GM13976 (cell line): ENCODE measurements around the gene UPF2.

Experiments
- DNase-seq: peaks from one replicate; pipeline ENCODE4 v3.0.0; 2012; ENCODE audit warnings: low spot score
- in situ Hi-C: fragments of 300-500 bp; cut with MboI; formaldehyde crosslinking; loops from one replicate; pipeline ENCODE4 v1.12.0; 2022; ENCODE audit warnings: low sequenced_read_pairs, mixed read lengths, inconsistent platforms; ENCODE audit not compliant: unreplicated experiment
- TF ChIP-seq, protein P1 (sequence below): IDR thresholded peaks from 2 replicates; pipeline ENCODE4 v1.5.1; 2012; ENCODE audit warnings: borderline replicate concordance, mild to moderate bottlenecking; ENCODE audit not compliant: insufficient read depth; ENCODE audit errors: extremely low read depth, missing control alignments, control extremely low read depth

The UPF2 gene

DNA sequence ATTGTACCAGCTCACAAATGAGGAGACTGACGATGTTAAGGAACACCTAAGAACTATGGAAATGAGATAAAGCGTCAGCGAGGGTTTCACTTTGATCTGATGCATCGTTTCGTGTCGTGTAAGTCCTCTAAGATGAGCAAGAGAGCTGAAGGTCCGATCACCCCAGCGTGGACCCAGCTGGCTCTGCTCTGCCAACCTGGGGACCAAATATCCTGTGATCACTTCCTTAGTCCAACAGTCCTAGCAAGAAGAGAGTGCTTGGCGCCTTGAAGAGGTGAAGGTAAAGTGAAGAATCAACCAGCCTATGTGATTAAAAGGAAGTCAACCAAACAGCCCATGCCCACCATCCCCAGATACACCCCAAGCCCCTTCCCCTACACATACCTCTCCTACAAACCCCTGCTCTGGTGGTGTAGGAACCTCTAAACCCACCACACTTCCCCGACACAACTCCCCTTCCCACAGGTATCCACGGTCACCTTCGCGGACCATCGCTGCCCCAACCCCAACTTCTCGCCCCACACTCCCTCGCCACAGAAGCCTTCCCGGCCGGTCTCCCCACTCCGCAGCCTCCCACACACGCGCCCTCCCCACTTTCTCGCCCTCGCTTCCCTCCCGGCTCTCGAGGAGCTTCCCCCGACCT is 722 bp downstream of the UPF2 start:
- TF ChIP-seq, protein P1, sequence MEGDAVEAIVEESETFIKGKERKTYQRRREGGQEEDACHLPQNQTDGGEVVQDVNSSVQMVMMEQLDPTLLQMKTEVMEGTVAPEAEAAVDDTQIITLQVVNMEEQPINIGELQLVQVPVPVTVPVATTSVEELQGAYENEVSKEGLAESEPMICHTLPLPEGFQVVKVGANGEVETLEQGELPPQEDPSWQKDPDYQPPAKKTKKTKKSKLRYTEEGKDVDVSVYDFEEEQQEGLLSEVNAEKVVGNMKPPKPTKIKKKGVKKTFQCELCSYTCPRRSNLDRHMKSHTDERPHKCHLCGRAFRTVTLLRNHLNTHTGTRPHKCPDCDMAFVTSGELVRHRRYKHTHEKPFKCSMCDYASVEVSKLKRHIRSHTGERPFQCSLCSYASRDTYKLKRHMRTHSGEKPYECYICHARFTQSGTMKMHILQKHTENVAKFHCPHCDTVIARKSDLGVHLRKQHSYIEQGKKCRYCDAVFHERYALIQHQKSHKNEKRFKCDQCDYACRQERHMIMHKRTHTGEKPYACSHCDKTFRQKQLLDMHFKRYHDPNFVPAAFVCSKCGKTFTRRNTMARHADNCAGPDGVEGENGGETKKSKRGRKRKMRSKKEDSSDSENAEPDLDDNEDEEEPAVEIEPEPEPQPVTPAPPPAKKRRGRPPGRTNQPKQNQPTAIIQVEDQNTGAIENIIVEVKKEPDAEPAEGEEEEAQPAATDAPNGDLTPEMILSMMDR: no peak
- peak; percentile 42 for DNase-seq
- in situ Hi-C loops: no loop called here

DNA sequence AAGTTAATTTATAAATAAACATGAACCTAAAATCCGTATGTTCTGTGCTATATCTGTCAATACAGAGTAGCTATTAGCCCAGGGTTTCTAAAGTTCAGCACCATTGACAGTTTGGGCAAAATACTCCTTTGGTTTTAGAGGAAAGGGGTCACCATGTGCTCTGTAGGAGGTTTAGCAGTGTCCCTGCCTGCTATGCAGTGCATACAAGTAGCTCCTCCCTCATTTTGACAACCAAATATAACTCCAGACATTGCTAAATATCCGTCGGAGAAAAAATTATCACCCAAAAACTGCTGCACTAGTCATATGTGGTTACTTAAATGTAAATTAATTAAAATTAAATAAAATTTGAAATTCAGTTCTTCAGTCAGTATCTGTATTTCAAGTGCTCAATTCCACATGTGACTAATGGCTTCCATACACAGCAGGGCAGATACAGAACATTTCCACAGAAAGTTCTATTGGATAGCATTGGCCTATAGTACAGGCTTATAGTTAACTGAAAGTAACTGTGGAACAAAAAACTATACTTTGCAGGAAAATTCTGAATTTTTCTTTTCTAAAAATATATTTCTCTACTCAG is 6.4 kb downstream of the UPF2 start:
- TF ChIP-seq, protein P1: no peak
- no peak for DNase-seq
- in situ Hi-C loops: no loop called here

DNA sequence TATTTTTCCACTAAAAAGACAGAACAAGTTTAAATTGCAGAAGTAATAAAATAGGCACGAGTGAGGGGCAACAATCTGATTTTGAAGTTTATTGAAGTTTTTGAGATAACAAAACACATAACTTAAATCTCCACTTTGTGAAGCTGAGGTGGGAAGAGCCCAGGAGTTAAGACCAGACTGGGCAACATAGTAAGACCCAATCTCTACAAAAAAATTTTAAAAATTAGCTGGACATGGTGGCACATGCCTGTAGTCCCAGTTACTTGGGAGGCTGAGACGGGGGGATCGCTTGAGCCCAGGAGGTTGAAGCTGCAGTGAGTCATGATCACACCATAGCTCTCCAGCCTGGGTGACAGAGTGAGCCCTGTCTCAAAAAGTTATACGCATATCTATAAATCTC is 11.2 kb downstream of the UPF2 start:
- DNase-seq: no peak
- TF ChIP-seq, protein P1: no peak
- in situ Hi-C loops: no loop called here

DNA sequence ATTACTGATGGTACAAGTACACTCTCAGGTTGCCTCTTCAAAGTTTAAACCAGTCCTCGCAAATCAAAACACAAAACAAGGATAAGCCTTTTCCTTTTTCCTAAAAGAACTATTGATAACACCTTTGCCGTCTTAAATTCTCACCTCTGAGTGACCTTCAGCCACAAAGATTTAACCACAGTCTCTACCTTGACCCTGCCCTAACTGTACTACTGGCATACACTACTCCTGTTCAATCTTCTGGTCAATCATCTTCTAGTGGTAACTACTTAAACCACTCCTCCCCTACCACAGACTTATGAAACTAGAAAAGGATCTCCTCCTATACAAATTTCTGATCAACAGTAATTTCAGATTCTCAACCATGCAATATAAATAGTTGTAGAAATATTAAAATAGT is 15.1 kb downstream of the UPF2 start:
- TF ChIP-seq, protein P1: no peak
- no peak for DNase-seq
- in situ Hi-C loops: no loop called here

DNA sequence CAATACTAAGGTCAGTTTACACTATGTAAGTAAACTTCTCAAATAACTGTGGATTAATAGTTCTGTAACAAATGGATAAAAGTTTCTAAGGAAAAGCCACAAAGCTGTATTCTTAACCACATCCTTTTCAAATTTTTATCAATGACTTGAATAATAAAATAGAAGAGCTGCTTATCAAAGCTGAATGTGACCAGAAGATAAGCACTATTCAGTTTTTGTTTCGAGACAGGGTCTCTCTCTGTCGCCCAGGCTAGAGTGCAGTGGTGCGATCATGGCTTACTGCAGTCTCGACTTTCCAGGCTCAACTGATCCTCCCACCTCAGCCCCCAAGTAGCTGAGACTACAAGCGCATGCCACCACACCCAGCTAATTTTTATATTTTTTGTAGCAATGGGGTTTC is 17.0 kb downstream of the UPF2 start:
- in situ Hi-C loops: no loop called here
- no peak for DNase-seq
- TF ChIP-seq, protein P1: no peak

DNA sequence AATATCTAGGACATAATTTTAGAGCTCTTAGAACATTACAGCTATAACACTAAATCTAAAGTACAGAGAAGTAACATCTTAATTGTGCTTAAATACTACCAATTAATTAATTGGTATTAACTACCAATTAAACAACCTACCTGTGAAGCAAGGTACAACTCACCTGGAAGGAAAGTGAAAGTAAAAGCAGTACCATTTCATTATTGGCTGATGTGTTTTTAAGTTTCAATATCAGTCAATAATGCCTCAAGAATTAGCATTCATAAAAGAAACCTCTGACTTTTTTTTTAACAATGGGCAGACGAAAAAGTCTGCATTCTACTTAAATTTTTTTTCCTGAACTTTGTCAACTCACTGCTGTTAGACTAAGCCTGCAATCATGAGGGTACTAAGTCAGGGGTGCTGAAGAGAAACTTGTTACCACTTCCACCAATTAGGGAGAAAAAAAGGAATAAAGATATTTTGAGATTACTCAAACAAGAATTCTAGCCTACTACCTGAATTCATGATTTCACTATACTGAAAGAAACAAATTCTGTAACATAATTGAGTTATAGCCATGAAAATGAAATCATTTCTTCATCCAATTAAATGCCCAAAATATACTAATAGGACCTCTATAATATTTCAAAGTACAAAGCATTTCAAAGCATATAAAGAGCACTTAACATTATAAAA is 19.9 kb downstream of the UPF2 start:
- in situ Hi-C loops: no loop called here
- TF ChIP-seq, protein P1: no peak
- peak; percentile 27 for DNase-seq
